OCI-LY7 (cell line): Measurements from ENCODE around the gene PIRT.

Experiments
- EZH2phosphoT487 ChIP-seq: fragments of 200-600 bp; sonication (generic); IDR thresholded peaks from 2 replicates; pipeline ENCODE4 v1.6.1; 2018; ENCODE audit warnings: low read depth, borderline replicate concordance, mild to moderate bottlenecking, mixed run types, antibody characterized with exemption, low read length, moderate library complexity, mixed read lengths
- TF ChIP-seq, protein P1 (sequence below): fragments of 200-600 bp; sonication (generic); conservative IDR thresholded peaks from 2 replicates; pipeline ENCODE4 v1.5.1; 2014; ENCODE audit warnings: mild to moderate bottlenecking, antibody characterized with exemption, low read length, moderate library complexity, mixed read lengths

DNA sequence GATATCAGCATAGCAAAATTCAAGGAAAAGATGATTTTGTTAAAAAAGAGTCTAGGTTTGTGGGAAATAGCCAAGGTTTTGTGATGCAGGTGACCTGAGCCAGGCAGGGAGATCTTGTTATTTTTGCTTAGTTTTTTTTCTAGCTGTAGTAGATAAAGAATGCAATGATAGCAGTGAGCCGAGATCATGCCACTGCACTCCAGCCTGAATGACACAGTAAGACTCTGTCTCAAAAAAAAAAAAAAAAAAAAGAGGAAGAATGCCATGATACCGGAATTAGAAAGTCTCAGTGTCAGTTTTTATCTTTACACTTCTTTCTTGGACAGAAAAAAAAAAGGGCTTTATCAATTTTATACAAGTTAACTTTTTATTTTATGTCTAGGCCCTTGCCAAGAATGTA lies 61.5 kb downstream of the PIRT start:
- TF ChIP-seq, protein P1, sequence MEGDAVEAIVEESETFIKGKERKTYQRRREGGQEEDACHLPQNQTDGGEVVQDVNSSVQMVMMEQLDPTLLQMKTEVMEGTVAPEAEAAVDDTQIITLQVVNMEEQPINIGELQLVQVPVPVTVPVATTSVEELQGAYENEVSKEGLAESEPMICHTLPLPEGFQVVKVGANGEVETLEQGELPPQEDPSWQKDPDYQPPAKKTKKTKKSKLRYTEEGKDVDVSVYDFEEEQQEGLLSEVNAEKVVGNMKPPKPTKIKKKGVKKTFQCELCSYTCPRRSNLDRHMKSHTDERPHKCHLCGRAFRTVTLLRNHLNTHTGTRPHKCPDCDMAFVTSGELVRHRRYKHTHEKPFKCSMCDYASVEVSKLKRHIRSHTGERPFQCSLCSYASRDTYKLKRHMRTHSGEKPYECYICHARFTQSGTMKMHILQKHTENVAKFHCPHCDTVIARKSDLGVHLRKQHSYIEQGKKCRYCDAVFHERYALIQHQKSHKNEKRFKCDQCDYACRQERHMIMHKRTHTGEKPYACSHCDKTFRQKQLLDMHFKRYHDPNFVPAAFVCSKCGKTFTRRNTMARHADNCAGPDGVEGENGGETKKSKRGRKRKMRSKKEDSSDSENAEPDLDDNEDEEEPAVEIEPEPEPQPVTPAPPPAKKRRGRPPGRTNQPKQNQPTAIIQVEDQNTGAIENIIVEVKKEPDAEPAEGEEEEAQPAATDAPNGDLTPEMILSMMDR, result no peak
- no peak for TF ChIP-seq EZH2phosphoT487
